Osteoblast (primary cell): ENCODE results near the gene MPP3. TPM values are rescaled to one million over a fixed set of nuclear protein-coding genes. Genes with fewer than 3 reads are reported as not detected.

Experiments used
- DNase-seq: peaks from one replicate; pipeline ENCODE4 v3.0.0; 2011; ENCODE audit warnings: low spot score, mixed read lengths; ENCODE audit not compliant: insufficient read length; ENCODE audit errors: missing footprints
- H2AFZ ChIP-seq: 2 replicates; pipeline ENCODE4 v1.6.0; 2011; ENCODE audit warnings: mild to moderate bottlenecking, low read length
- H3K27ac ChIP-seq: 2 replicates; pipeline ENCODE4 v1.5.1; 2011; ENCODE audit warnings: mild to moderate bottlenecking, low read depth, low read length, moderate library complexity
- H3K27me3 ChIP-seq: 2 replicates; pipeline ENCODE4 v1.6.0; 2012; ENCODE audit warnings: mild to moderate bottlenecking, control low read depth, inconsistent platforms, low read length, moderate library complexity; ENCODE audit not compliant: insufficient read depth
- H3K36me3 ChIP-seq: 2 replicates; pipeline ENCODE4 v1.5.1; 2011; ENCODE audit warnings: mild to moderate bottlenecking, low read length, control low read depth, moderate library complexity; ENCODE audit not compliant: insufficient read depth
- H3K4me1 ChIP-seq: 2 replicates; pipeline ENCODE4 v1.5.1; 2011; ENCODE audit warnings: mild to moderate bottlenecking, low read length, control low read depth, moderate library complexity; ENCODE audit not compliant: insufficient read depth
- H3K4me2 ChIP-seq: 2 replicates; pipeline ENCODE4 v1.6.0; 2011; ENCODE audit warnings: mild to moderate bottlenecking, low read length; ENCODE audit not compliant: insufficient read depth
- H3K4me3 ChIP-seq: fragments of 200-600 bp; sonication (generic); 3 replicates; pipeline ENCODE4 v1.5.1; 2012; ENCODE audit warnings: mild to moderate bottlenecking, low read length, inconsistent platforms; ENCODE audit not compliant: insufficient read depth
- H3K79me2 ChIP-seq: 2 replicates; pipeline ENCODE4 v1.6.0; 2012; ENCODE audit warnings: mild to moderate bottlenecking, low read length, control low read depth, inconsistent platforms; ENCODE audit not compliant: insufficient read depth
- H3K9me3 ChIP-seq: 2 replicates; pipeline ENCODE4 v1.5.1; 2011; ENCODE audit warnings: low read depth, low read length, control low read depth
- H4K20me1 ChIP-seq: 2 replicates; pipeline ENCODE4 v1.6.0; 2012; ENCODE audit warnings: mild to moderate bottlenecking, low read length, control low read depth; ENCODE audit not compliant: insufficient read depth
- CTCF ChIP-seq: IDR thresholded peaks from 2 replicates; pipeline ENCODE4 v1.5.1; 2011; ENCODE audit warnings: mild to moderate bottlenecking, low read depth, low read length, moderate library complexity; ENCODE audit errors: extremely low read depth
- total RNA-seq: library from RNA; depleted of rRNA; stranded (reverse); fragments of >200 nt; gene quantifications from 2 replicates; pipeline ENCODE4 v1.2.3, GENCODE V29; 2012

MPP3 gene
- total RNA-seq, 1 donor, result 6.2 TPM

- Histone ChIP-seq H3K27ac (no peak overlapping the region), H3K36me3 (no peaks in the 10 kb centered on the region), H3K79me2 (no peaks in the 10 kb centered on the region), H3K27me3 (peaks cover 60% of the 10 kb centered on the region), H3K4me3 (no peak overlapping the region), H3K4me2 (no peak overlapping the region), H4K20me1 (no peaks in the 10 kb centered on the region), H2AFZ (no peak overlapping the region), H3K9me3 (no peaks in the 10 kb centered on the region), H3K4me1 (no peaks in the 10 kb centered on the region)
- no peak for DNase-seq
- TF ChIP-seq CTCF, result no peak
Observed at GRCh38 chr17:43852571-43852970, 19.6 kb upstream of the MPP3 start.

GRCh38 chr17:43849116-43849515 is 16.2 kb upstream of the MPP3 start:
- Histone ChIP-seq H2AFZ (no peak overlapping the region), H3K27me3 (peaks cover 29% of the 10 kb centered on the region), H3K9me3 (no peaks in the 10 kb centered on the region), H3K4me3 (no peak overlapping the region), H3K4me2 (no peak overlapping the region), H3K4me1 (peaks cover 3% of the 10 kb centered on the region), H4K20me1 (no peaks in the 10 kb centered on the region), H3K79me2 (no peaks in the 10 kb centered on the region), H3K27ac (no peak overlapping the region), H3K36me3 (no peaks in the 10 kb centered on the region)
- no peak for DNase-seq
- no peak for TF ChIP-seq CTCF

GRCh38 chr17:43848601-43849000 is 15.7 kb upstream of the MPP3 start:
- Histone ChIP-seq H3K79me2 (no peaks in the 10 kb centered on the region), H4K20me1 (no peaks in the 10 kb centered on the region), H3K36me3 (no peaks in the 10 kb centered on the region), H3K27ac (no peak overlapping the region), H2AFZ (no peak overlapping the region), H3K4me3 (no peak overlapping the region), H3K4me2 (no peak overlapping the region), H3K9me3 (no peaks in the 10 kb centered on the region), H3K27me3 (peaks cover 24% of the 10 kb centered on the region), H3K4me1 (peaks cover 3% of the 10 kb centered on the region)
- TF ChIP-seq CTCF, result no peak
- peak; percentile 26 for DNase-seq

- peak; percentile 68 for DNase-seq
- Histone ChIP-seq H3K79me2 (no peaks in the 10 kb centered on the region), H2AFZ (peak within 1 kb of the TSS; percentile 59), H3K36me3 (no peaks in the 10 kb centered on the region), H4K20me1 (no peaks in the 10 kb centered on the region), H3K27me3 (peaks cover 11% of the 10 kb centered on the region), H3K4me2 (peak within 1 kb of the TSS; percentile 23), H3K9me3 (no peaks in the 10 kb centered on the region), H3K27ac (no peak within 1 kb of the TSS), H3K4me3 (no peak within 1 kb of the TSS), H3K4me1 (peaks cover 3% of the 10 kb centered on the region)
- no peak for TF ChIP-seq CTCF
Observed at GRCh38 chr17:43846963-43847371, 14.0 kb upstream of the MPP3 start, which contains the start of gene CD300LG. CD300LG (plus strand) TSS chr17:43847176; CDS start chr17:43847217, 41 bp downstream.
